CD4-positive, CD25-positive, alpha-beta regulatory T cell (primary cell): ENCODE results near the gene SYT1. TPM values are rescaled to one million over a fixed set of nuclear protein-coding genes. Genes with fewer than 3 reads are reported as not detected.

Experiments
- ATAC-seq, 2 donors: fragments of 150-1000 bp; cut with Tn5 transposase; one replicate each; pipeline ENCODE4 v1.10.0; 2021; ENCODE audit warnings: low read depth in 2 of 2, moderate number of reproducible peaks in 2 of 2, moderate library complexity in 1 of 2
- DNase-seq, 3 donors: peaks; one replicate each; pipeline versions ENCODE4 v3.0.0 to v3.0.0-alpha.2; 2012 to 2022; ENCODE audit warnings: mixed read lengths in 1 of 3
- H3K27ac ChIP-seq: one replicate; pipeline ENCODE4 v1.7.0; 2013; ENCODE audit warnings: mild to moderate bottlenecking, low read length; ENCODE audit not compliant: insufficient read depth, poor library complexity, severe bottlenecking
- H3K27me3 ChIP-seq: one replicate; pipeline ENCODE4 v1.7.0; 2013; ENCODE audit warnings: low read length; ENCODE audit not compliant: control insufficient read depth, insufficient read depth
- H3K36me3 ChIP-seq: one replicate; pipeline ENCODE4 v1.7.0; 2013; ENCODE audit warnings: mild to moderate bottlenecking, low read length, moderate library complexity; ENCODE audit not compliant: control insufficient read depth, insufficient read depth
- H3K4me1 ChIP-seq: 2 replicates; pipeline ENCODE4 v1.7.0; 2013; ENCODE audit warnings: mild to moderate bottlenecking, low read length; ENCODE audit not compliant: insufficient read depth, control insufficient read depth, poor library complexity, severe bottlenecking
- H3K4me3 ChIP-seq: one replicate; pipeline ENCODE4 v1.7.0; 2013; ENCODE audit warnings: low read depth, mild to moderate bottlenecking, low read length, moderate library complexity
- H3K9me3 ChIP-seq, 2 experiments: 1 replicate in 1 of 2; 2 replicates in 1 of 2; pipeline ENCODE4 v1.7.0; 2013; ENCODE audit warnings: low read length in 2 of 2, mild to moderate bottlenecking in 1 of 2, moderate library complexity in 1 of 2; ENCODE audit not compliant: control insufficient read depth in 2 of 2
- H3K27ac Mint-ChIP-seq, 3 donors: one replicate each; pipeline ENCODE4 v1.8.0; 2020 to 2022; ENCODE audit warnings: mild to moderate bottlenecking in 3 of 3, mixed read lengths in 3 of 3, moderate library complexity in 2 of 3
- H3K27me3 Mint-ChIP-seq: one replicate; pipeline ENCODE4 v1.8.0; 2022; ENCODE audit warnings: mild to moderate bottlenecking, mixed read lengths
- H3K36me3 Mint-ChIP-seq: one replicate; pipeline ENCODE4 v1.8.0; 2020; ENCODE audit warnings: mixed read lengths
- H3K4me1 Mint-ChIP-seq, 4 donors: one replicate each; pipeline ENCODE4 v1.8.0; 2020 to 2022; ENCODE audit warnings: mixed read lengths in 4 of 4, mild to moderate bottlenecking in 1 of 4
- H3K4me3 Mint-ChIP-seq, 4 donors: one replicate each; pipeline ENCODE4 v1.8.0; 2020 to 2022; ENCODE audit warnings: mild to moderate bottlenecking in 4 of 4, mixed read lengths in 4 of 4, moderate library complexity in 3 of 4
- H3K9me3 Mint-ChIP-seq, 7 donors: one replicate each; pipeline ENCODE4 v1.8.0; 2020 to 2022; ENCODE audit warnings: mixed read lengths in 7 of 7, mild to moderate bottlenecking in 3 of 7, moderate library complexity in 2 of 7
- polyA plus RNA-seq, 4 donors: library from polyadenylated mRNA; unstranded; fragments of 300-500 nt; fragmentation: Illumina TruSeq; gene quantifications; one replicate each; pipeline ENCODE4 v1.2.3, GENCODE V29; 2021
- total RNA-seq: library from RNA; stranded (reverse); gene quantifications from one replicate; pipeline ENCODE4 v1.2.3, GENCODE V29; 2022

The SYT1 gene
- total and polyA plus RNA-seq, 5 donors from 2014 or later = not detected

GRCh38 chr12:79275631-79276030, 411.1 kb downstream of the SYT1 start:
- Mint-ChIP-seq H3K36me3 (no peaks in the 10 kb centered on the region), H3K27me3 (no peaks in the 10 kb centered on the region), H3K9me3 (peaks cover 0 to 25% (median 16%) of the 10 kb centered on the region in 7 donors), H3K4me3 (no peak overlapping the region), H3K4me1 (no peaks in the 10 kb centered on the region), H3K27ac (no peak overlapping the region)
- Histone ChIP-seq H3K36me3 (no peaks in the 10 kb centered on the region), H3K4me3 (no peak overlapping the region), H3K27me3 (no peaks in the 10 kb centered on the region), H3K27ac (no peak overlapping the region), H3K9me3 (no peaks in the 10 kb centered on the region), H3K4me1 (no peaks in the 10 kb centered on the region)
- DNase-seq (no peak), ATAC-seq (no peak)

GRCh38 chr12:79283364-79283763, 418.8 kb downstream of the SYT1 start:
- Histone ChIP-seq H3K27ac (no peak overlapping the region), H3K4me1 (no peaks in the 10 kb centered on the region), H3K36me3 (no peaks in the 10 kb centered on the region), H3K9me3 (no peaks in the 10 kb centered on the region), H3K4me3 (no peak overlapping the region), H3K27me3 (no peaks in the 10 kb centered on the region)
- H3K27ac Mint-ChIP-seq = no peak overlapping the region
- H3K27me3 Mint-ChIP-seq = no peaks in the 10 kb centered on the region
- no peak overlapping the region for H3K4me3 Mint-ChIP-seq
- peaks cover 0 to 9% (median under 1%) of the 10 kb centered on the region in 7 donors for H3K9me3 Mint-ChIP-seq
- DNase-seq (no peak), ATAC-seq (no peak)
- no peaks in the 10 kb centered on the region for H3K4me1 Mint-ChIP-seq
- H3K36me3 Mint-ChIP-seq = no peaks in the 10 kb centered on the region

- H3K9me3 ChIP-seq = no peaks in the 10 kb centered on the region
- Mint-ChIP-seq H3K27me3 (no peaks in the 10 kb centered on the region), H3K36me3 (no peaks in the 10 kb centered on the region), H3K9me3 (peaks cover 0 to 4% (median 1%) of the 10 kb centered on the region in 7 donors), H3K4me3 (no peak overlapping the region), H3K27ac (no peak overlapping the region), H3K4me1 (no peaks in the 10 kb centered on the region)
- no peak for DNase-seq
- H3K27ac ChIP-seq = no peak overlapping the region
- H3K27me3 ChIP-seq = no peaks in the 10 kb centered on the region
- no peaks in the 10 kb centered on the region for H3K4me1 ChIP-seq
- no peaks in the 10 kb centered on the region for H3K36me3 ChIP-seq
- ATAC-seq = no peak
- no peak overlapping the region for H3K4me3 ChIP-seq
Observed at GRCh38 chr12:79288911-79289310, 424.3 kb downstream of the SYT1 start.

- no peak overlapping the region for H3K27ac Mint-ChIP-seq
- no peaks in the 10 kb centered on the region for H3K4me1 Mint-ChIP-seq
- no peak overlapping the region for H3K4me3 Mint-ChIP-seq
- H3K9me3 Mint-ChIP-seq = peaks cover 0 to 3% (median 0%) of the 10 kb centered on the region in 7 donors
- no peaks in the 10 kb centered on the region for H3K27me3 Mint-ChIP-seq
- H3K27me3 ChIP-seq = no peaks in the 10 kb centered on the region
- no peak for ATAC-seq
- H3K4me1 ChIP-seq = no peaks in the 10 kb centered on the region
- H3K4me3 ChIP-seq = no peak overlapping the region
- H3K36me3 Mint-ChIP-seq = no peaks in the 10 kb centered on the region
- DNase-seq = no peak
- H3K36me3 ChIP-seq = no peaks in the 10 kb centered on the region
- H3K27ac ChIP-seq = no peak overlapping the region
- H3K9me3 ChIP-seq = no peaks in the 10 kb centered on the region
Observed at GRCh38 chr12:79291711-79292110, 427.1 kb downstream of the SYT1 start.

- ATAC-seq (no peak), DNase-seq (no peak)
- H3K27me3 Mint-ChIP-seq = no peaks in the 10 kb centered on the region
- H3K4me3 ChIP-seq = no peak overlapping the region
- H3K27ac ChIP-seq = no peak overlapping the region
- H3K9me3 Mint-ChIP-seq = peaks cover 0 to 3% (median 0%) of the 10 kb centered on the region in 7 donors
- no peaks in the 10 kb centered on the region for H3K9me3 ChIP-seq
- no peaks in the 10 kb centered on the region for H3K36me3 ChIP-seq
- no peaks in the 10 kb centered on the region for H3K4me1 Mint-ChIP-seq
- no peaks in the 10 kb centered on the region for H3K36me3 Mint-ChIP-seq
- no peaks in the 10 kb centered on the region for H3K4me1 ChIP-seq
- H3K4me3 Mint-ChIP-seq = no peak overlapping the region
- no peaks in the 10 kb centered on the region for H3K27me3 ChIP-seq
- no peak overlapping the region for H3K27ac Mint-ChIP-seq
Observed at GRCh38 chr12:79294590-79294989, 430.0 kb downstream of the SYT1 start.

DNA sequence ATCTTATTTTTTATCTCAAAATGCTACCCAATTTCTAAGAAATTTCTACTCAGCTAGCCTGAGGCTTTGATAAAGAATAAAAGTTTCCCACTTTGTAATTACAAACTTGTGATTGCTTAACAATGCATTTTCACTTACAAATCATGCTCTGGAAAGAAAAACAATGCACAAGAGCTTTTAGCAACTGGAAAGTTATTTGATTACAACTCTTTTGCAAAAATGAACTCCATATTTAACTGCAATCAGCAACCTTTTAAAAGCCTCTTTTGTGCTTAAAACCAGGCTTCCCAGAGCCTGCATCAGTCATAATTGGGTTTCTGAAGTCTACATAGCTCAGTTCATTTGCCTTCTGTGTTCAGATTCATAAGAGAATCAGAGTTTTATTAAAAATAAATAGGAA, 431.0 kb downstream of the SYT1 start:
- Histone ChIP-seq H3K9me3 (no peaks in the 10 kb centered on the region), H3K27ac (no peak overlapping the region), H3K4me3 (no peak overlapping the region), H3K36me3 (no peaks in the 10 kb centered on the region), H3K4me1 (no peaks in the 10 kb centered on the region), H3K27me3 (no peaks in the 10 kb centered on the region)
- no peaks in the 10 kb centered on the region for H3K27me3 Mint-ChIP-seq
- H3K9me3 Mint-ChIP-seq = peaks cover 0 to 3% (median 0%) of the 10 kb centered on the region in 7 donors
- no peak overlapping the region for H3K27ac Mint-ChIP-seq
- H3K36me3 Mint-ChIP-seq = no peaks in the 10 kb centered on the region
- H3K4me1 Mint-ChIP-seq = no peaks in the 10 kb centered on the region
- no peak overlapping the region for H3K4me3 Mint-ChIP-seq
- DNase-seq = no peak
- ATAC-seq = no peak

GRCh38 chr12:79296133-79296532, 431.6 kb downstream of the SYT1 start:
- Histone ChIP-seq H3K27ac (no peak overlapping the region), H3K4me3 (no peak overlapping the region), H3K9me3 (no peaks in the 10 kb centered on the region), H3K4me1 (no peaks in the 10 kb centered on the region), H3K36me3 (no peaks in the 10 kb centered on the region), H3K27me3 (no peaks in the 10 kb centered on the region)
- no peak overlapping the region for H3K4me3 Mint-ChIP-seq
- H3K4me1 Mint-ChIP-seq = no peaks in the 10 kb centered on the region
- no peaks in the 10 kb centered on the region for H3K36me3 Mint-ChIP-seq
- DNase-seq (no peak), ATAC-seq (no peak)
- H3K27ac Mint-ChIP-seq = no peak overlapping the region
- no peaks in the 10 kb centered on the region for H3K27me3 Mint-ChIP-seq
- H3K9me3 Mint-ChIP-seq = peaks cover 0 to 3% (median 0%) of the 10 kb centered on the region in 7 donors

GRCh38 chr12:79296871-79297270, 432.3 kb downstream of the SYT1 start:
- H3K27ac ChIP-seq = no peak overlapping the region
- no peaks in the 10 kb centered on the region for H3K36me3 ChIP-seq
- no peaks in the 10 kb centered on the region for H3K4me1 ChIP-seq
- H3K4me1 Mint-ChIP-seq = no peaks in the 10 kb centered on the region
- DNase-seq (no peak), ATAC-seq (no peak)
- no peaks in the 10 kb centered on the region for H3K27me3 Mint-ChIP-seq
- H3K9me3 Mint-ChIP-seq = peaks cover 0 to 5% (median 0%) of the 10 kb centered on the region in 7 donors
- no peaks in the 10 kb centered on the region for H3K36me3 Mint-ChIP-seq
- no peak overlapping the region for H3K4me3 ChIP-seq
- H3K27me3 ChIP-seq = no peaks in the 10 kb centered on the region
- no peak overlapping the region for H3K4me3 Mint-ChIP-seq
- H3K27ac Mint-ChIP-seq = no peak overlapping the region
- no peaks in the 10 kb centered on the region for H3K9me3 ChIP-seq
